Testis (tissue), 2 donors: ENCODE results near the gene CFAP97.

Source experiments
- POLR2A ChIP-seq: fragments of 450-650 bp; IDR thresholded peaks from one replicate; pipeline ENCODE4 v1.6.1; 2017; ENCODE audit warnings: antibody characterized with exemption, mild to moderate bottlenecking, moderate library complexity
- TF ChIP-seq, protein P1 (sequence below), 3 experiments: fragments of 450-650 bp in 2 of 3; fragments of 200-600 bp in 1 of 3; sonication (generic) in 1 of 3; IDR thresholded peaks; one replicate each; pipeline ENCODE4 v1.5.1; 2016 to 2019; ENCODE audit warnings: antibody characterized with exemption in 3 of 3, mild to moderate bottlenecking in 2 of 3, moderate library complexity in 1 of 3

DNA sequence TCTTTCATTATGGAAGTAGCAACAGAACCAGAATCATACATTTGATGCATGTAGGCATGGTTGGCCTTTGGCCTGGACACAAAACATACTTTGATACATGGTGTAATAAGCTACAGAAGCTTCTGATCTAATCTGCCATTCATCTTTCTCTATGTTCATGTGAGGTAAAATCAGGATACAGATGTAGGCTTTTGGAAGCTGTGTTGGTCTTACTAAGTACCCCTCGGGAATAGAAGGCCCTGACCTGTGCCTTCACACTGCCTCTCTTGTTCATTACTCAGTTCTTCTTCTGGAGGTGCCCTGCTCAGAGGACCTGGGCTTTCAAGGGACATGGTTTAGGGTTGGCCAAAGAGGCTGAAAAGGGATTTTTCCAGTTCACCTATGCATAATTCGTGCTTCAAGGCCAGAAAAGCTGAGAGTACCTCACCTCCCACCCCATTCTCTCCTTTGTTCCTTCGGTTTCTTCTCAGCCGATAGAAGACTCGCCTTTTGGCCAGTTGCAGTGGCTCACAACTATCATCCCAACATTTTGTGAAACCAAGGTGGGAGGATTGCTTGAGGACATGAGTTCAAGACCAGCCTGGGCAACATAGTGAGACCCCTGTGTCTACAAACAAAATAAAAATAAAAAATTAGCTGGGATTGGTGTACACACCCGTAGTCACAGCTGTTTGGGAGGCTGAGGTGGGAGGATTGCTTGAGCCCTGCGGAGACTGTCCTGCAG is 31.5 kb upstream of the CFAP97 start:
- TF ChIP-seq, protein P1, sequence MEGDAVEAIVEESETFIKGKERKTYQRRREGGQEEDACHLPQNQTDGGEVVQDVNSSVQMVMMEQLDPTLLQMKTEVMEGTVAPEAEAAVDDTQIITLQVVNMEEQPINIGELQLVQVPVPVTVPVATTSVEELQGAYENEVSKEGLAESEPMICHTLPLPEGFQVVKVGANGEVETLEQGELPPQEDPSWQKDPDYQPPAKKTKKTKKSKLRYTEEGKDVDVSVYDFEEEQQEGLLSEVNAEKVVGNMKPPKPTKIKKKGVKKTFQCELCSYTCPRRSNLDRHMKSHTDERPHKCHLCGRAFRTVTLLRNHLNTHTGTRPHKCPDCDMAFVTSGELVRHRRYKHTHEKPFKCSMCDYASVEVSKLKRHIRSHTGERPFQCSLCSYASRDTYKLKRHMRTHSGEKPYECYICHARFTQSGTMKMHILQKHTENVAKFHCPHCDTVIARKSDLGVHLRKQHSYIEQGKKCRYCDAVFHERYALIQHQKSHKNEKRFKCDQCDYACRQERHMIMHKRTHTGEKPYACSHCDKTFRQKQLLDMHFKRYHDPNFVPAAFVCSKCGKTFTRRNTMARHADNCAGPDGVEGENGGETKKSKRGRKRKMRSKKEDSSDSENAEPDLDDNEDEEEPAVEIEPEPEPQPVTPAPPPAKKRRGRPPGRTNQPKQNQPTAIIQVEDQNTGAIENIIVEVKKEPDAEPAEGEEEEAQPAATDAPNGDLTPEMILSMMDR (IDR thresholded peaks at IDR 0.05): no peak
- TF ChIP-seq POLR2A: no peak
